CD14-positive monocyte (primary cell): Measurements from ENCODE around the gene TNFRSF11A. TPM values are rescaled to one million over a fixed set of nuclear protein-coding genes. Genes with fewer than 3 reads are reported as not detected.

Experiments
- DNase-seq, 3 donors: peaks; one replicate each; pipeline ENCODE4 v3.0.0-alpha.2; 2011 to 2022
- H2AFZ ChIP-seq: 2 replicates; pipeline ENCODE4 v1.6.0; 2012; ENCODE audit warnings: mild to moderate bottlenecking, low read depth, low read length, inconsistent platforms; ENCODE audit not compliant: insufficient read depth, poor library complexity, severe bottlenecking
- H3K27ac ChIP-seq, 2 donors: 1 replicate in 1 of 2; 2 replicates in 1 of 2; pipeline ENCODE4 v1.5.1; 2012 to 2013; ENCODE audit warnings: low read length in 2 of 2, control low read depth in 1 of 2, inconsistent platforms in 1 of 2, low read depth in 1 of 2, mild to moderate bottlenecking in 1 of 2
- H3K27me3 ChIP-seq, 2 donors: one replicate each; pipeline versions ENCODE4 v1.6.0 to v1.6.1; 2011 to 2013; ENCODE audit warnings: low read length in 2 of 2; ENCODE audit not compliant: control insufficient read depth in 2 of 2, insufficient read depth in 2 of 2
- H3K36me3 ChIP-seq, 2 donors: replicated peaks in 1 of 2; 1 replicate in 1 of 2; 2 replicates in 1 of 2; pipeline versions ENCODE4 v1.5.1 to v1.6.1; 2012 to 2013; ENCODE audit warnings: low read length in 2 of 2, control low read depth in 1 of 2, inconsistent platforms in 1 of 2, mild to moderate bottlenecking in 1 of 2; ENCODE audit not compliant: insufficient read depth in 2 of 2, control insufficient read depth in 1 of 2
- H3K4me1 ChIP-seq, 2 donors: 1 replicate in 1 of 2; 2 replicates in 1 of 2; pipeline versions ENCODE4 v1.5.1 to v1.6.1; 2012 to 2013; ENCODE audit warnings: low read length in 2 of 2, control low read depth in 1 of 2, inconsistent platforms in 1 of 2, mild to moderate bottlenecking in 1 of 2, moderate library complexity in 1 of 2; ENCODE audit not compliant: insufficient read depth in 2 of 2, control insufficient read depth in 1 of 2
- H3K4me2 ChIP-seq: replicated peaks from 2 replicates; pipeline ENCODE3; 2012; ENCODE audit warnings: low read length, moderate library complexity, mild to moderate bottlenecking; ENCODE audit not compliant: poor library complexity, severe bottlenecking; ENCODE audit errors: extremely low read depth
- H3K4me3 ChIP-seq, 3 experiments: fragments of 200-600 bp in 1 of 3; sonication (generic) in 1 of 3; replicated peaks in 1 of 3; 1 replicate in 2 of 3; 2 replicates in 1 of 3; pipeline ENCODE4 v1.5.1; 2011 to 2013; ENCODE audit warnings: low read length in 3 of 3, mild to moderate bottlenecking in 3 of 3, control low read depth in 2 of 3, low read depth in 2 of 3, inconsistent platforms in 1 of 3, moderate library complexity in 1 of 3
- H3K79me2 ChIP-seq: 2 replicates; pipeline ENCODE4 v1.6.0; 2012; ENCODE audit warnings: mild to moderate bottlenecking, control low read depth, inconsistent platforms, low read length, moderate library complexity; ENCODE audit not compliant: insufficient read depth
- H3K9ac ChIP-seq: 2 replicates; pipeline ENCODE4 v1.6.0; 2017; ENCODE audit warnings: low read length, mild to moderate bottlenecking; ENCODE audit not compliant: insufficient read depth, poor library complexity, severe bottlenecking
- H3K9me3 ChIP-seq, 2 donors: replicated peaks in 1 of 2; 1 replicate in 1 of 2; 2 replicates in 1 of 2; pipeline versions ENCODE4 v1.5.1 to v1.6.1; 2012 to 2013; ENCODE audit warnings: low read length in 2 of 2, control low read depth in 1 of 2; ENCODE audit not compliant: control insufficient read depth in 1 of 2, insufficient read depth in 1 of 2
- H4K20me1 ChIP-seq: 2 replicates; pipeline ENCODE4 v1.6.0; 2012; ENCODE audit warnings: mild to moderate bottlenecking, low read length, control low read depth, moderate library complexity; ENCODE audit not compliant: insufficient read depth
- H3K27ac Mint-ChIP-seq, 7 donors: one replicate each; pipeline ENCODE4 v1.8.0; 2020; ENCODE audit warnings: mild to moderate bottlenecking in 7 of 7, mixed read lengths in 7 of 7, moderate library complexity in 6 of 7, inconsistent platforms in 2 of 7
- H3K27me3 Mint-ChIP-seq, 3 donors: one replicate each; pipeline ENCODE4 v1.8.0; 2021 to 2022; ENCODE audit warnings: low read depth in 3 of 3, mild to moderate bottlenecking in 3 of 3, mixed read lengths in 3 of 3, moderate library complexity in 3 of 3, inconsistent platforms in 1 of 3
- H3K36me3 Mint-ChIP-seq, 2 donors: one replicate each; pipeline ENCODE4 v1.8.0; 2020; ENCODE audit warnings: mixed read lengths in 2 of 2, inconsistent platforms in 1 of 2, mild to moderate bottlenecking in 1 of 2
- H3K4me1 Mint-ChIP-seq: one replicate; pipeline ENCODE4 v1.8.0; 2020; ENCODE audit warnings: mild to moderate bottlenecking, mixed read lengths
- H3K4me3 Mint-ChIP-seq, 2 donors: one replicate each; pipeline ENCODE4 v1.8.0; 2020; ENCODE audit warnings: mild to moderate bottlenecking in 2 of 2, mixed read lengths in 2 of 2, moderate library complexity in 1 of 2
- H3K9me3 Mint-ChIP-seq, 7 donors: one replicate each; pipeline ENCODE4 v1.8.0; 2020 to 2022; ENCODE audit warnings: mixed read lengths in 7 of 7, mild to moderate bottlenecking in 6 of 7, moderate library complexity in 6 of 7, inconsistent platforms in 2 of 7
- CTCF ChIP-seq: fragments of 200-600 bp; IDR thresholded peaks from one replicate; pipeline ENCODE4 v1.8.0; 2022; ENCODE audit warnings: antibody characterized with exemption, mild to moderate bottlenecking
- WGBS: methylation state at CpG from one replicate; pipeline ENCODE4 v1.1.5; 2013; ENCODE audit warnings: missing lambda C conversion rate; ENCODE audit not compliant: insufficient coverage; 5-methylcytosine and 5-hydroxymethylcytosine counted together
- intact Hi-C, 2 donors: fragments of 100-400 bp; cut with micrococcal nuclease; formaldehyde crosslinking; loops; one replicate each; pipeline versions ENCODE4 v1.15.0 to v1.15.1; 2023
- polyA plus RNA-seq, 3 donors: library from polyadenylated mRNA; depleted of rRNA in 1 of 3; unstranded in 2 of 3; stranded (reverse) in 1 of 3; fragments of 300-500 nt in 2 of 3; fragments of >200 nt in 1 of 3; fragmentation: Illumina TruSeq in 2 of 3; gene quantifications; 1 replicate in 2 of 3; 2 replicates in 1 of 3; pipeline ENCODE4 v1.2.3, GENCODE V29; 2012 to 2021

The TNFRSF11A gene
- polyA plus RNA-seq, 3 donors = 0.05 to 0.67 (median 0.24) TPM

- intact Hi-C loops = no loop called here
- Mint-ChIP-seq H3K27me3 (peaks cover 0 to 3% (median 0%) of the 10 kb centered on the region in 3 donors), H3K27ac (no peak overlapping the region), H3K4me1 (peaks cover 16% of the 10 kb centered on the region), H3K4me3 (no peak overlapping the region), H3K9me3 (no peaks in the 10 kb centered on the region), H3K36me3 (peaks cover 24 to 38% of the 10 kb centered on the region in 2 donors)
- no peak overlapping the region for H3K4me3 ChIP-seq
- H4K20me1 ChIP-seq = no peaks in the 10 kb centered on the region
- H3K79me2 ChIP-seq = no peaks in the 10 kb centered on the region
- no peak for TF ChIP-seq CTCF
- no peak overlapping the region for H3K27ac ChIP-seq
- DNase-seq = no peak
- H3K4me2 ChIP-seq = no peak overlapping the region
- H3K4me1 ChIP-seq = peaks cover 10 to 17% of the 10 kb centered on the region in 2 donors
- peaks cover 39 to 56% of the 10 kb centered on the region in 2 donors for H3K36me3 ChIP-seq
- no peaks in the 10 kb centered on the region for H3K9me3 ChIP-seq
- no peak overlapping the region for H3K9ac ChIP-seq
- H3K27me3 ChIP-seq = no peaks in the 10 kb centered on the region
- no peak overlapping the region for H2AFZ ChIP-seq
Measured at GRCh38 chr18:62294073-62294472, 31.0 kb upstream of the TNFRSF11A start.

GRCh38 chr18:62300359-62300963 is 24.6 kb upstream of the TNFRSF11A start:
- Histone ChIP-seq H3K9ac (no peak overlapping the region), H3K27me3 (no peaks in the 10 kb centered on the region), H3K9me3 (no peaks in the 10 kb centered on the region), H3K4me1 (peaks cover 3 to 9% of the 10 kb centered on the region in 2 donors), H3K36me3 (peaks cover 69 to 83% of the 10 kb centered on the region in 2 donors), H2AFZ (no peak overlapping the region), H3K27ac (no peak overlapping the region), H3K4me2 (no peak overlapping the region), H3K79me2 (no peaks in the 10 kb centered on the region), H4K20me1 (no peaks in the 10 kb centered on the region), H3K4me3 (no peak overlapping the region)
- Mint-ChIP-seq H3K4me1 (peaks cover 9% of the 10 kb centered on the region), H3K36me3 (peaks cover 68 to 79% of the 10 kb centered on the region in 2 donors), H3K27me3 (no peaks in the 10 kb centered on the region), H3K9me3 (no peaks in the 10 kb centered on the region), H3K27ac (no peak overlapping the region), H3K4me3 (no peak overlapping the region)
- TF ChIP-seq CTCF = no peak
- no peak for DNase-seq
- intact Hi-C loops = no loop called here
- 100% methylated on average over 1 of the region's 3 CpGs for WGBS
